ENCODE data around the gene SPAG16.

The SPAG16 gene

DNA sequence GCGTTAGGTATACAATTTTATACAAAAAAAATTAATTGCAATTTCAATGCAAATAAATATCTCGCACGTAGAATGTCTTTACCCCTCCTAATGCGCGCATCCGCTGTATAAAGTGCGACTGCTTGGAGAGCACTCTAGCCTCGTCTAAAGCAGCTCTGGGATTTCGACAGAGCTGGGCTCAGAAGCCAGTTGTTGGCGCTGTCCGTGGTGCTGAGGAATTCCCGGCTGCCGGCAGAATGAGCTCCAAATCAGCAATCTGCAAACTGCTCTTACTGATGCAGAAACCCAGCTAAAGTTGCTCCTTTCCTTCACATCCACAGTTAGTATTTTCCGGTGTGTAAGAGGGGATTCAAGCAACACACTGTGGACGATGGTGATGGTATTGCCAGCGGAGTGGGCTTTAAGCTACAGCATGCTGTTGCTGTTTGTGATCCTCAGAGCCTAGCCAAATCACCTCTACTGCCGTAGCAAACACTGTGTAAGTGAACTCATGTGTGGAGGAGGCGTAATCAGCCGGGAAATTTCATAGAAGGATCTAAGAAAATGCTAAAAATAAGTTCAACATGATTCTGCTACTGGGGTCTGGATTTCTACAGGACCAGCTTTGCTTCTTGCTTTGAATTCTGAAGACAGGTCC lies 1126.8 kb downstream of the SPAG16 start, which contains the start of gene VWC2L:
TSS of gene VWC2L (plus strand) at position 137 of the 637 bp plus-strand sequence. CDS start 3,140 bp downstream, outside the sequence.
- no peak for DNase-seq

DNA sequence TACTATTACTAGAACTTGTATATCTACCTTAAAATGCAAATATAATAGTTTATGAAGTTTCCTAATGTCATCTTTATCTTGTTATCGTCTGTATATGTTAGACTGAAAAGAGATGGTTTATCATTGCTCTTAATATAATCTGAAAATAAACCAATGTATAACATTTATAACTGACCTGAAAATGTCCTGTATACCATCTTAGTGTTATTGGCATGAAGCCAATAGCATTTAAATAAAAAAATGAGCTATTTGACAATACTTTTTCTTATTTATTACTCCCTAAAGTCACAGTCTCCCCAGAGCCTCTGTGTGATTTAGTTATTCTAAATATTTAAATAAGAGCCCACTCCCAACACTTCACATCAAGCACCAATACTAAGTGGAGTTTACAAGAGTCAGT lies 1128.4 kb downstream of the SPAG16 start:
- DNase-seq: no peak

DNA sequence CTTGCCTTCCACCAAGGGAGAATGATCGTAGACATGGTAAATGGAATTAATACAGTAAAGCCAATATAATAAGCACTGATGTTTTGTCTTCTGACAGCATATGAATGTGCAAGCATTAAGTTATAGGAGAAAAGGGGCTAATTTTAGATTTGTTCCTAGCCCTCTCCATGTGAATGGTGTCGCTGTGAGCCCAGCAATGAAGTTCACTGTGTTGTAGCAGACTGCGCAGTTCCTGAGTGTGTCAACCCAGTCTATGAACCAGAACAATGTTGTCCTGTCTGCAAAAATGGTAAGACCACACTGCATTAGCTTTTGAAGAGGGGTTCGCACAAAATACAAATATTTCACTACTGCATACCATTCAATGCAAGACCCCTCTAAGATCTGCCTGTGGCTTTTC lies 1152.2 kb downstream of the SPAG16 start:
- DNase-seq: no peak

DNA sequence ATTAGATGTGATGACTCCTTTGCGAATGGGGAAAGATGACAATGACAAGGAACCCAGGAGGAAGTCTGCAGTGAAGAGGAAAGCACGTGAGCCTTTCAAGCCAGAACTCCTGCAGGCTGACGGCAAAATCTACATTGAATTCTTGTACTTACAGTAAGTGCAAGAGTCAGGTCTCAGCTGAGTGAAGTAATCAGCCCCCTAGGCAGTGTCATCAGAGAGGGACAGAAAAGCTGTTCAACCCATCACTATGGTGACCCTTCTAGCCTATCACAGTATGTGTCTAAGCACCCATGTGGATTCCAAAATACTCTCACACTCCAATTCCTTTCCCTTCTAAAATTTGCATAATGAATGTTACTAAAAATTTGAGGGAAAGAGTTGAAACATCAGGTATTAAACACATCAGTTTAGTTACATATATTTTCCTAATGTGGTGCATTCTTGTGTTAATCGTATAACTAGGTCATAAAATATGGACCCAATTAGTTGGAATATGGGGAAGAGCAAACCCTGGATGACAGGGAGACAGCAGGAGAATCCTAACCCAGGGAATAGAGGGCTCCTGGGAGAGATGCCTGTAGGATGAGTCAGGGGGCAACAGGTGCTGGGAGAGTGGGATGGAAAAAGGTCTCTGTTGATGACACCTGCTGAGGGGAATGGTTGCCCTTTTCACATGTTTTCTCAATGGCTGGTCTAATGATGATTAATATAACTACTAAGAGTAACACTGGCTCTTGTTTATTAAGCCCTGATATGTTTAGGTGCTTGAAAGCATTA lies 1166.0 kb downstream of the SPAG16 start:
- DNase-seq: no peak

DNA sequence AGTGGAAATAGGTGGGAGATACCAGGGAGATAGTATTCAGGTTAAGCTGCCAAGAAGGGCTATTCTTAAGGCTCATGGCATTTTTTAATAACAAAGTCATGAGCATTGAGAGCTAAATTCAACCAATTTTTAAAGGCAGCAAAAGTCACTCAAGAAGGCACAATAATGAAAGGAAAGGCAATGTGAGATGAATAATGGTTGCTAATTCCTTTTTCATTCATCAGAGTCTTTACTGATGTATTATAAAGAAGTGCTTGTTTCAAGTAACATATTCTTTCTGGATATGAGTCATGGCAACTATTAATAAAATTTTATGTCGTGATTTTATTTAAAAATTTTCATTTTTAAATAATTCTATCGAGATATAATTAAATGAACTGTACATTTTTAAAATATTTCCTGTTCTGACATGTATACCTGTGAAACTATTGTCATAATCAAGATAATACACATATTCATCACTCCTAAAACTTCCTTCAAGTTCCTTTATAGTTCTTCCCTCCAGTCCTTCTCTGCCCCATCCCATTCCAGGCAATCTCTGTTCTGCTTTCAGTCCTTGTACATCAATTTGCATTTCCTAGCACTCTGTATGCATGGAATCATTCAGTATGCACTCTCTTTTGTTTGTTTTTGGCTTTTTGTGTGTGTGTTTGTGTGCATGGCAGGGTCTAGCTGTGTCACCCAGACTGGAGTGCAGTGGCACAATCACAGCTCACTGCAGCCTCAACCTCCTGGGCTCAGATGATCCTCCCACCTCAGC lies 1167.4 kb downstream of the SPAG16 start:
- no peak for DNase-seq
